ENCODE results near the gene PDSS2. TPM values are rescaled to one million over a fixed set of nuclear protein-coding genes. Genes with fewer than 3 reads are reported as not detected.

PDSS2 gene
- total RNA-seq, 1 experiment from 2014 or later, result 17.7 TPM

- Histone ChIP-seq H3K36me3 (ENCODE audit: control insufficient read depth, insufficient read depth, low read length) (no peaks in the 10 kb centered on the region), H3K27me3 (ENCODE audit: control insufficient read depth, insufficient read depth, low read length) (no peaks in the 10 kb centered on the region), H3K9me3 (ENCODE audit: control insufficient read depth, insufficient read depth, low read depth, low read length) (no peaks in the 10 kb centered on the region; the same call in 1 of the 2 replicates), H3K27ac (ENCODE audit: low read length) (no peak overlapping the region), H3K4me1 (ENCODE audit: control insufficient read depth, insufficient read depth, low read length) (no peaks in the 10 kb centered on the region), H3K4me3 (ENCODE audit: low read depth in 2 of 2, low read length in 2 of 2) (no peak overlapping the region)
- no TSS peak for BruUV-seq (replicated peaks)
- no peak for DNase-seq (ENCODE audit: low read depth, low spot score)
- ChIA-PET POLR2A (no interaction called here), CTCF (no interaction called here)
- TF ChIP-seq CTCF (IDR thresholded peaks at IDR 0.05) (no peak), SIN3A (IDR thresholded peaks at IDR 0.05; ENCODE audit: borderline replicate concordance, insufficient read depth, low read depth, low read length) (no peak), TCF7L2 (IDR thresholded peaks at IDR 0.05; ENCODE audit: low read depth, low read length) (no peak), REST (IDR thresholded peaks at IDR 0.05; ENCODE audit: insufficient read depth in 1 of 2, low read depth in 2 of 2, low read length in 1 of 2) (no peak), POLR2AphosphoS5 (IDR thresholded peaks at IDR 0.05; ENCODE audit: low read depth, low read length) (no peak)
- intact Hi-C loops (cut with micrococcal nuclease; ENCODE audit: unreplicated experiment), result no loop called here
- ATAC-seq, result no peak
- in situ Hi-C loops (cut with HindIII; ENCODE audit: low pct_unique_long_range_greater_than_20kb, low sequenced_read_pairs), result no loop called here
These were observed 49.4 kb downstream of the PDSS2 start for GRCh38 chr6:107409942-107410341.

- BruUV-seq (replicated peaks), result no TSS peak
- ChIA-PET POLR2A (no interaction called here), CTCF (no interaction called here)
- ATAC-seq (no peak), DNase-seq (ENCODE audit: low read depth, low spot score) (no peak)
- Histone ChIP-seq H3K27ac (ENCODE audit: low read length) (no peak overlapping the region), H3K4me1 (ENCODE audit: control insufficient read depth, insufficient read depth, low read length) (no peaks in the 10 kb centered on the region), H3K36me3 (ENCODE audit: control insufficient read depth, insufficient read depth, low read length) (no peaks in the 10 kb centered on the region), H3K9me3 (ENCODE audit: control insufficient read depth, insufficient read depth, low read depth, low read length) (no peaks in the 10 kb centered on the region; the same call in 1 of the 2 replicates), H3K27me3 (ENCODE audit: control insufficient read depth, insufficient read depth, low read length) (no peaks in the 10 kb centered on the region), H3K4me3 (ENCODE audit: low read depth in 2 of 2, low read length in 2 of 2) (no peak overlapping the region)
- intact Hi-C loops (cut with micrococcal nuclease; ENCODE audit: unreplicated experiment), result no loop called here
- in situ Hi-C loops (cut with HindIII; ENCODE audit: low pct_unique_long_range_greater_than_20kb, low sequenced_read_pairs), result no loop called here
- TF ChIP-seq CTCF (IDR thresholded peaks at IDR 0.05) (no peak), REST (IDR thresholded peaks at IDR 0.05; ENCODE audit: insufficient read depth in 1 of 2, low read depth in 2 of 2, low read length in 1 of 2) (no peak), SIN3A (IDR thresholded peaks at IDR 0.05; ENCODE audit: borderline replicate concordance, insufficient read depth, low read depth, low read length) (no peak), TCF7L2 (IDR thresholded peaks at IDR 0.05; ENCODE audit: low read depth, low read length) (no peak), POLR2AphosphoS5 (IDR thresholded peaks at IDR 0.05; ENCODE audit: low read depth, low read length) (no peak)
These were observed 50.6 kb downstream of the PDSS2 start for GRCh38 chr6:107408714-107409113.

All from Panc1 (cell line).